ENCODE measurements around the gene SDCBP2.

- TF ChIP-seq EZH2 (IDR thresholded peaks at IDR 0.05; ENCODE audit: insufficient read depth, poor library complexity, severe bottlenecking): no peak
- no peak for TF ChIP-seq EZH2phosphoT487 (IDR thresholded peaks at IDR 0.05; ENCODE audit: insufficient read depth, low read depth)
Measured at GRCh38 chr20:1338096-1338495, 9.2 kb upstream of the SDCBP2 start.

All from GM23248 (cell line).